Karpas-422 (cell line): ENCODE results near the gene FALEC. TPM values are rescaled to one million over a fixed set of nuclear protein-coding genes. Genes with fewer than 3 reads are reported as not detected.

Source experiments
- DNase-seq: peaks from one replicate; pipeline ENCODE4 v3.0.0-alpha.2; 2015
- H2AFZ ChIP-seq: fragments of 200-600 bp; sonication (generic); 2 replicates; pipeline ENCODE4 v1.6.1; 2014; ENCODE audit warnings: antibody characterized with exemption, low read length, mixed read lengths
- H3K27ac ChIP-seq: fragments of 200-600 bp; sonication (generic); 2 replicates; pipeline ENCODE4 v1.5.1; 2014; ENCODE audit warnings: mild to moderate bottlenecking, low read length, moderate library complexity
- H3K27me3 ChIP-seq: fragments of 200-600 bp; sonication (generic); 2 replicates; pipeline ENCODE4 v1.6.1; 2014; ENCODE audit warnings: low read length, mixed read lengths
- H3K36me3 ChIP-seq: fragments of 200-600 bp; sonication (generic); 2 replicates; pipeline ENCODE4 v1.6.1; 2014; ENCODE audit warnings: low read length, mixed read lengths; ENCODE audit not compliant: insufficient read depth
- H3K4me1 ChIP-seq: fragments of 200-600 bp; sonication (generic); 2 replicates; pipeline ENCODE4 v1.6.1; 2014; ENCODE audit warnings: mild to moderate bottlenecking, low read length, mixed read lengths
- H3K4me2 ChIP-seq: fragments of 200-600 bp; sonication (generic); 2 replicates; pipeline ENCODE4 v1.6.1; 2014; ENCODE audit warnings: low read length, low read depth, mild to moderate bottlenecking; ENCODE audit not compliant: poor library complexity, severe bottlenecking
- H3K4me3 ChIP-seq: fragments of 200-600 bp; sonication (generic); 2 replicates; pipeline ENCODE4 v1.5.1; 2014; ENCODE audit warnings: mild to moderate bottlenecking, antibody characterized with exemption, low read length, mixed read lengths
- H3K79me2 ChIP-seq: fragments of 200-600 bp; sonication (generic); 2 replicates; pipeline ENCODE4 v1.6.1; 2014; ENCODE audit warnings: mild to moderate bottlenecking, low read length, mixed read lengths
- H3K9ac ChIP-seq: fragments of 200-600 bp; sonication (generic); 2 replicates; pipeline ENCODE4 v1.6.0; 2014; ENCODE audit warnings: low read length
- H3K9me2 ChIP-seq: fragments of 200-600 bp; sonication (generic), shearing (Covaris generic); replicated peaks from 2 replicates; pipeline ENCODE4 v1.6.0; 2014; ENCODE audit warnings: mild to moderate bottlenecking, low read length, moderate library complexity; ENCODE audit not compliant: insufficient read depth
- H3K9me3 ChIP-seq: fragments of 300-700, 200-600 bp; sonication (generic); 2 replicates; pipeline ENCODE4 v1.6.1; 2014; ENCODE audit warnings: low read length, mixed read lengths
- H4K20me1 ChIP-seq: fragments of 200-600 bp; sonication (generic); 2 replicates; pipeline ENCODE4 v1.6.1; 2014; ENCODE audit warnings: mild to moderate bottlenecking, antibody characterized with exemption, low read length, low read depth; ENCODE audit not compliant: insufficient read depth
- total RNA-seq: library from RNA; depleted of rRNA; stranded (reverse); fragments of >200 nt; shearing (Covaris generic); gene quantifications from 2 replicates; pipeline ENCODE4 v1.2.3, GENCODE V29; 2014; ENCODE audit warnings: low replicate concordance; rRNA removed

The FALEC gene
- 0.54 TPM in 1 of 2 replicates, not detected in the other for total RNA-seq

- peaks cover 29% of the 10 kb centered on the region for H3K4me1 ChIP-seq
- peak; percentile 97 for DNase-seq
- peak within 1 kb of the TSS; percentile 82 for H2AFZ ChIP-seq
- H3K9me3 ChIP-seq = no peaks in the 10 kb centered on the region
- H3K79me2 ChIP-seq = no peaks in the 10 kb centered on the region
- H3K27me3 ChIP-seq = no peaks in the 10 kb centered on the region
- no peaks in the 10 kb centered on the region for H3K36me3 ChIP-seq
- H3K9ac ChIP-seq = peak within 1 kb of the TSS; percentile 65
- no peak within 1 kb of the TSS for H3K27ac ChIP-seq
- no peaks in the 10 kb centered on the region for H3K9me2 ChIP-seq
- H4K20me1 ChIP-seq = no peaks in the 10 kb centered on the region
- peak within 1 kb of the TSS; percentile 76 for H3K4me2 ChIP-seq
- peak within 1 kb of the TSS; percentile 67 for H3K4me3 ChIP-seq
Measured at GRCh38 chr1:150515328-150516049, at the start of gene FALEC. Gene FALEC, plus strand, starts transcription at chr1:150515752.

DNA sequence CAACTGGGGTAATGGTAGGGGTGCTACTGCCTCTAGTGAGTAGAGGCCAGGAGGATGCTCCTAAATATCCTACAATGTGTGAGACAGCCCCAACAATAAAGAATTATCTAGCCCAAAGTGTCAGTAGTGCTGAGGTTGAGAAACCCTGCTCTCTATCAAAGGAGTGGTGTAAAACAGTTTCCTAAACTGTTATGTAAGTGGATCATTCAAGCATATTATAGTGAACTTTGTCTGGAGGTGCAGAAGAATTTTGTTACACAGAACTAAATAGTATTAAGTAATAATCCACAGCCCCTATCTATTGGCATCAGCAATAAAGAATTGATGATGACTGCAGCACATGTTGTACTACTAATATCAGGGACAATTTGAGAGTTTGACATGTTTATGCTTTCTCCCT is 48.6 kb upstream of the FALEC start:
- Histone ChIP-seq H2AFZ (no peak overlapping the region), H3K4me2 (no peak overlapping the region), H3K36me3 (peaks cover 39% of the 10 kb centered on the region), H4K20me1 (no peaks in the 10 kb centered on the region), H3K27me3 (no peaks in the 10 kb centered on the region), H3K9ac (no peak overlapping the region), H3K4me3 (no peak overlapping the region), H3K4me1 (no peaks in the 10 kb centered on the region), H3K9me3 (no peaks in the 10 kb centered on the region), H3K79me2 (peaks cover 4% of the 10 kb centered on the region; the same call in 1 of the 2 replicates), H3K9me2 (no peaks in the 10 kb centered on the region), H3K27ac (no peak overlapping the region)
- DNase-seq = no peak

GRCh38 chr1:150469291-150469690 is 46.3 kb upstream of the FALEC start:
- Histone ChIP-seq H3K4me1 (no peaks in the 10 kb centered on the region), H3K9me2 (no peaks in the 10 kb centered on the region), H3K9ac (no peak overlapping the region), H3K27me3 (no peaks in the 10 kb centered on the region), H3K36me3 (peaks cover 44% of the 10 kb centered on the region), H2AFZ (no peak overlapping the region), H3K4me2 (no peak overlapping the region), H3K9me3 (no peaks in the 10 kb centered on the region), H3K4me3 (no peak overlapping the region), H4K20me1 (no peaks in the 10 kb centered on the region), H3K27ac (no peak overlapping the region), H3K79me2 (peaks cover 4% of the 10 kb centered on the region; the same call in 1 of the 2 replicates)
- DNase-seq = no peak

DNA sequence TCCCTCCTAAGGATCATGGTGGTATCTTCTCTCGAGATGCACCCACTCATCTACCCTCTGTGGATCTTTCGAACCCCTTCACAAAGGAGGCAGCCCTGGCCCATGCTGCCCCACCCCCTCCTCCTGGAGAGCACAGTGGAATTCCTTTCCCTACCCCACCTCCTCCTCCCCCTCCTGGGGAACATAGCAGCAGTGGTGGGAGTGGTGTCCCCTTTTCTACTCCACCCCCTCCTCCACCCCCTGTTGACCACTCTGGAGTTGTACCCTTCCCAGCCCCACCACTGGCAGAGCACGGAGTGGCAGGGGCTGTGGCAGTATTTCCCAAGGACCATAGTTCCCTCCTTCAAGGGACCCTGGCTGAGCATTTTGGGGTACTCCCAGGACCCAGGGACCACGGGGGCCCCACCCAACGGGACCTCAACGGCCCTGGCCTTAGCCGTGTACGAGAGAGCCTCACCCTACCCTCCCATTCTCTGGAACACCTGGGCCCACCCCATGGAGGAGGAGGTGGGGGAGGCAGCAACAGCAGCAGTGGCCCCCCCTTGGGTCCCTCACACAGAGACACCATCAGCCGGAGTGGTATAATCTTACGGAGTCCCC is 42.9 kb upstream of the FALEC start:
- Histone ChIP-seq H2AFZ (no peak overlapping the region), H3K9me3 (no peaks in the 10 kb centered on the region), H3K79me2 (no peaks in the 10 kb centered on the region), H4K20me1 (no peaks in the 10 kb centered on the region), H3K27me3 (no peaks in the 10 kb centered on the region), H3K27ac (no peak overlapping the region), H3K36me3 (peaks cover 30% of the 10 kb centered on the region; the same call in 1 of the 2 replicates), H3K4me1 (no peaks in the 10 kb centered on the region), H3K9me2 (no peaks in the 10 kb centered on the region), H3K4me2 (no peak overlapping the region), H3K4me3 (no peak overlapping the region), H3K9ac (no peak overlapping the region)
- DNase-seq = no peak

- no peak for DNase-seq
- H4K20me1 ChIP-seq = no peaks in the 10 kb centered on the region
- no peaks in the 10 kb centered on the region for H3K79me2 ChIP-seq
- H3K4me3 ChIP-seq = no peak overlapping the region
- H3K9me3 ChIP-seq = no peaks in the 10 kb centered on the region
- H3K4me2 ChIP-seq = no peak overlapping the region
- no peaks in the 10 kb centered on the region for H3K27me3 ChIP-seq
- no peaks in the 10 kb centered on the region for H3K4me1 ChIP-seq
- H3K27ac ChIP-seq = no peak overlapping the region
- H3K9ac ChIP-seq = no peak overlapping the region
- H3K36me3 ChIP-seq = peaks cover 30% of the 10 kb centered on the region; the same call in 1 of the 2 replicates
- no peaks in the 10 kb centered on the region for H3K9me2 ChIP-seq
- no peak overlapping the region for H2AFZ ChIP-seq
Measured at GRCh38 chr1:150473659-150474058, 41.9 kb upstream of the FALEC start.

DNA sequence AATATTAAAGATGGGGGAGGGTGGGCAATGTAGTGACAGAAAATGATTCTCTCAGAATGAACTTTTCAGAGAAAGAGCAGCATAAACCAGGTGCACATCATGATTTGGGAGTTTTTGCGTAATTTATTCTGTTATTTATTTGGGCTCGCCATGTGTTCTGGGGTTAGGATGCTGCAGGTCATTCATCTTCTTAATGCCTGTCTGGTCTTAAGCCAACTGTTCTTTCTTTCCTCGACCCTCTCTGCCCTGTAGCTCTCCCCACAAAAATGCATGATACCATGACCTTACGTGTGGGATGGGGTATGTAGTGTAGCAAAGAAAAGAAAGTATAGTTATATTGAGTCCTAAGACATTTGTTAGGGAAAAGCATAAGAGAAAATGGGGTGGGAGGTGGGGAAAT is 40.7 kb upstream of the FALEC start:
- Histone ChIP-seq H2AFZ (no peak overlapping the region), H4K20me1 (no peaks in the 10 kb centered on the region), H3K79me2 (no peaks in the 10 kb centered on the region), H3K27ac (no peak overlapping the region), H3K36me3 (peaks cover 26% of the 10 kb centered on the region; the same call in 1 of the 2 replicates), H3K9me2 (no peaks in the 10 kb centered on the region), H3K4me1 (no peaks in the 10 kb centered on the region), H3K4me2 (no peak overlapping the region), H3K4me3 (no peak overlapping the region), H3K9ac (no peak overlapping the region), H3K27me3 (no peaks in the 10 kb centered on the region), H3K9me3 (no peaks in the 10 kb centered on the region)
- DNase-seq = no peak

DNA sequence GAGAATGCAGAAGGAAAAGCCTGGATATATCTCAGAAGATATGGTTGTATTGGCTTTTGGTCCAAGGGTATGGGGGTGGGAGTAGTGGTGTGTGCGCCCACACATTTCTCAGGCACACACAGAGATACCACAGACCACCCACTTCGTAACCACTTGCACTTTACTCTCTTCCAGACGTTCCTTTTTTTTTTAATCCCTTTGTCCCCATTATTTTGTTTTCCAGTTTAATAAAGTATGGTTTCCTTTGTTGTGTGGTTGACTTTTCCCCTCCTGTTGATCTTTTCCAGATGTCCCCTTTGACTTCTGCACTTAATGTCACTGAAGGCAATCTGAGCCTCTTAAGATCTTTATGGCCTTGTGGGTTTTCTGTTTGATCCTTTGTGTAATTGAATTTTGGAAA is 38.8 kb upstream of the FALEC start:
- no peaks in the 10 kb centered on the region for H3K4me1 ChIP-seq
- H3K9me3 ChIP-seq = no peaks in the 10 kb centered on the region
- H3K36me3 ChIP-seq = peaks cover 7% of the 10 kb centered on the region; the same call in 1 of the 2 replicates
- no peak overlapping the region for H2AFZ ChIP-seq
- no peak overlapping the region for H3K9ac ChIP-seq
- H3K9me2 ChIP-seq = no peaks in the 10 kb centered on the region
- no peaks in the 10 kb centered on the region for H3K27me3 ChIP-seq
- no peaks in the 10 kb centered on the region for H3K79me2 ChIP-seq
- no peak overlapping the region for H3K27ac ChIP-seq
- DNase-seq = no peak
- no peak overlapping the region for H3K4me2 ChIP-seq
- no peak overlapping the region for H3K4me3 ChIP-seq
- H4K20me1 ChIP-seq = no peaks in the 10 kb centered on the region

GRCh38 chr1:150477320-150477719 is 38.2 kb upstream of the FALEC start:
- no peaks in the 10 kb centered on the region for H3K79me2 ChIP-seq
- H3K9ac ChIP-seq = no peak overlapping the region
- no peaks in the 10 kb centered on the region for H3K9me3 ChIP-seq
- H3K27ac ChIP-seq = no peak overlapping the region
- H3K4me3 ChIP-seq = no peak overlapping the region
- no peak overlapping the region for H2AFZ ChIP-seq
- H3K9me2 ChIP-seq = no peaks in the 10 kb centered on the region
- no peaks in the 10 kb centered on the region for H3K27me3 ChIP-seq
- H3K4me2 ChIP-seq = no peak overlapping the region
- H3K36me3 ChIP-seq = 0 out of 2 replicates have a peak, but pooled peaks cover 4% of the 10 kb centered on the region
- H3K4me1 ChIP-seq = no peaks in the 10 kb centered on the region
- no peaks in the 10 kb centered on the region for H4K20me1 ChIP-seq
- no peak for DNase-seq
